ENCODE results near the gene COBL.

DNA sequence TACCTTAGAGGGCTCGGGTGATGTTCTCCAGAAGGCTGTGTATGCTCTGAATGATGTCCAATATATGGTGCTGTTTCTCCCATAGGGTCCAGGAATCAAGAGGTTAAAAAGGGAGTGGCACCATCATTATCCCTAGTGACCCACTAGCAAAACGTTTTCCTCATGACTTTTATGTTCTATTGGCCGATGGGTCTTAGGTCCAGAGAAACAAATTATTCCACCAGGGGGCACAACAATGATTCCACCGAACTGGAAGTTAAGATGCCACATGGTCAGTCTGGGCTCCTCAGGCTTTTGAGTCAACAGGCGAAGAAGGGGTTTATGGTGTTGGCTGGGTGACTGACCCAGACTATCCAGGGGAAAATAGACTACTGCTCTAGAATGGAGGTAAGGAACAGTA is 256.1 kb downstream of the COBL start:
- no peak for TF ChIP-seq NFIC (IDR thresholded peaks at IDR 0.05)
- TF ChIP-seq EP300 (IDR thresholded peaks at IDR 0.05; ENCODE audit: borderline replicate concordance) = no peak
- TF ChIP-seq FOXM1 (IDR thresholded peaks at IDR 0.05; ENCODE audit: borderline replicate concordance, low read depth) = no peak
- TF ChIP-seq RAD21 (IDR thresholded peaks at IDR 0.05; ENCODE audit: low read depth) = no peak
- TF ChIP-seq, protein P1, sequence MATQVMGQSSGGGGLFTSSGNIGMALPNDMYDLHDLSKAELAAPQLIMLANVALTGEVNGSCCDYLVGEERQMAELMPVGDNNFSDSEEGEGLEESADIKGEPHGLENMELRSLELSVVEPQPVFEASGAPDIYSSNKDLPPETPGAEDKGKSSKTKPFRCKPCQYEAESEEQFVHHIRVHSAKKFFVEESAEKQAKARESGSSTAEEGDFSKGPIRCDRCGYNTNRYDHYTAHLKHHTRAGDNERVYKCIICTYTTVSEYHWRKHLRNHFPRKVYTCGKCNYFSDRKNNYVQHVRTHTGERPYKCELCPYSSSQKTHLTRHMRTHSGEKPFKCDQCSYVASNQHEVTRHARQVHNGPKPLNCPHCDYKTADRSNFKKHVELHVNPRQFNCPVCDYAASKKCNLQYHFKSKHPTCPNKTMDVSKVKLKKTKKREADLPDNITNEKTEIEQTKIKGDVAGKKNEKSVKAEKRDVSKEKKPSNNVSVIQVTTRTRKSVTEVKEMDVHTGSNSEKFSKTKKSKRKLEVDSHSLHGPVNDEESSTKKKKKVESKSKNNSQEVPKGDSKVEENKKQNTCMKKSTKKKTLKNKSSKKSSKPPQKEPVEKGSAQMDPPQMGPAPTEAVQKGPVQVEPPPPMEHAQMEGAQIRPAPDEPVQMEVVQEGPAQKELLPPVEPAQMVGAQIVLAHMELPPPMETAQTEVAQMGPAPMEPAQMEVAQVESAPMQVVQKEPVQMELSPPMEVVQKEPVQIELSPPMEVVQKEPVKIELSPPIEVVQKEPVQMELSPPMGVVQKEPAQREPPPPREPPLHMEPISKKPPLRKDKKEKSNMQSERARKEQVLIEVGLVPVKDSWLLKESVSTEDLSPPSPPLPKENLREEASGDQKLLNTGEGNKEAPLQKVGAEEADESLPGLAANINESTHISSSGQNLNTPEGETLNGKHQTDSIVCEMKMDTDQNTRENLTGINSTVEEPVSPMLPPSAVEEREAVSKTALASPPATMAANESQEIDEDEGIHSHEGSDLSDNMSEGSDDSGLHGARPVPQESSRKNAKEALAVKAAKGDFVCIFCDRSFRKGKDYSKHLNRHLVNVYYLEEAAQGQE (IDR thresholded peaks at IDR 0.05; ENCODE audit: low read depth) = no peak
- TF ChIP-seq, protein P2, sequence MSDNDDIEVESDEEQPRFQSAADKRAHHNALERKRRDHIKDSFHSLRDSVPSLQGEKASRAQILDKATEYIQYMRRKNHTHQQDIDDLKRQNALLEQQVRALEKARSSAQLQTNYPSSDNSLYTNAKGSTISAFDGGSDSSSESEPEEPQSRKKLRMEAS (IDR thresholded peaks at IDR 0.05) = no peak
